Loucy (cell line): ENCODE results near the gene CENPS.
A peak's percentile ranks its signal among the peaks of the same experiment; 100 is the strongest.
"Not testable (repeated sequence)": the region's sequence is repeated elsewhere in the genome, so short reads cannot be mapped to it uniquely, and the experiment has no call there.

ENCODE experiments used
- H2AFZ ChIP-seq: fragments of 200-600 bp; sonication (generic); 2 replicates; pipeline ENCODE4 v1.6.0; 2016; ENCODE audit warnings: antibody characterized with exemption, mild to moderate bottlenecking, low read length, moderate library complexity
- H3F3A ChIP-seq: fragments of 200-600 bp; 2 replicates; pipeline ENCODE4 v1.6.0; 2016; ENCODE audit warnings: antibody characterized with exemption, low read depth, mild to moderate bottlenecking
- H3K27me3 ChIP-seq: fragments of 200-600 bp; sonication (generic); 2 replicates; pipeline ENCODE4 v1.6.1; 2014; ENCODE audit warnings: low read length, mild to moderate bottlenecking; ENCODE audit not compliant: insufficient read depth, poor library complexity, severe bottlenecking
- H3K36me3 ChIP-seq: fragments of 200-600 bp; sonication (generic); 2 replicates; pipeline ENCODE4 v1.6.1; 2016; ENCODE audit warnings: low read length; ENCODE audit not compliant: insufficient read depth
- H3K4me1 ChIP-seq: fragments of 200-600 bp; sonication (generic); 2 replicates; pipeline ENCODE4 v1.5.1; 2014; ENCODE audit warnings: low read length, mild to moderate bottlenecking; ENCODE audit not compliant: insufficient read depth, poor library complexity, severe bottlenecking
- H3K4me2 ChIP-seq: fragments of 200-600 bp; sonication (generic); 2 replicates; pipeline ENCODE4 v1.6.0; 2014; ENCODE audit warnings: antibody characterized with exemption, low read length, low read depth, mild to moderate bottlenecking; ENCODE audit not compliant: poor library complexity, severe bottlenecking
- H3K4me3 ChIP-seq: fragments of 200-600 bp; sonication (generic); 2 replicates; pipeline ENCODE4 v1.5.1; 2014; ENCODE audit warnings: low read length, mild to moderate bottlenecking, mixed read lengths; ENCODE audit not compliant: poor library complexity, severe bottlenecking
- H3K79me2 ChIP-seq: fragments of 200-600 bp; sonication (generic); 2 replicates; pipeline ENCODE4 v1.6.1; 2014; ENCODE audit warnings: low read length; ENCODE audit not compliant: insufficient read depth
- H3K9ac ChIP-seq: fragments of 200-600 bp; sonication (generic); 2 replicates; pipeline ENCODE4 v1.6.0; 2014; ENCODE audit warnings: mild to moderate bottlenecking, low read depth, low read length, moderate library complexity; ENCODE audit not compliant: poor library complexity, severe bottlenecking
- H3K9me2 ChIP-seq: fragments of 200-600 bp; sonication (generic); replicated peaks from 2 replicates; pipeline ENCODE4 v1.6.1; 2016; ENCODE audit warnings: low read depth, low read length, mixed read lengths
- H3K9me3 ChIP-seq: fragments of 200-600 bp; sonication (generic); 2 replicates; pipeline ENCODE4 v1.6.1; 2014; ENCODE audit warnings: mild to moderate bottlenecking, antibody characterized with exemption, low read length, low read depth; ENCODE audit not compliant: insufficient read depth
- H4K20me1 ChIP-seq: fragments of 200-600 bp; sonication (generic); 2 replicates; pipeline ENCODE4 v1.6.0; 2014; ENCODE audit warnings: antibody characterized with exemption, low read length, mild to moderate bottlenecking; ENCODE audit not compliant: insufficient read depth, poor library complexity, severe bottlenecking
- EZH2phosphoT487 ChIP-seq: fragments of 200-600 bp; IDR thresholded peaks from 2 replicates; pipeline ENCODE4 v1.6.1; 2018; ENCODE audit warnings: antibody characterized with exemption, mild to moderate bottlenecking, moderate library complexity, borderline replicate concordance
- TF ChIP-seq, protein P1 (sequence below): fragments of 200-600 bp; sonication (generic); conservative IDR thresholded peaks from 2 replicates; pipeline ENCODE4 v1.5.1; 2014; ENCODE audit warnings: mild to moderate bottlenecking, antibody characterized with exemption, low read length

Gene CENPS

DNA sequence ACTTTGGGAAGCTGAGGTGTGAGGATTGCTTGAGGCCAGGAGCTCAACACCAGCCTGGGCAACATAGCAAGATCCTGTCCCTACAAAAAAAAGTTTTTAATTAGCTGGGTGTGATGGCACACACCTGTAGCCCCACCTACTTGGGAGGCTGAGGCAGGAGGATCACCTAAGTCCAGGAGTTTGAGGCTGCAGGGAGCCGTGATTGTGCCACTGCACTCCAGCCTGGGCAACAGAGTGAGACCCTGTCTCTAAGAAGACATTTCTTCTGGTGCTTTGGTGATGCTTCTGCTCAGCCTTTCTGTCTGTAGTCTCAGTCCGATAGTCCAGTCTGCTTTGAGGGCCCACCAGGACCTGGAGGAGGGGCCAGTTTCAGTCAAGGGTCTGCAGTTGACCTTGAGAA is 23.0 kb upstream of the CENPS start:
- TF ChIP-seq, protein P1, sequence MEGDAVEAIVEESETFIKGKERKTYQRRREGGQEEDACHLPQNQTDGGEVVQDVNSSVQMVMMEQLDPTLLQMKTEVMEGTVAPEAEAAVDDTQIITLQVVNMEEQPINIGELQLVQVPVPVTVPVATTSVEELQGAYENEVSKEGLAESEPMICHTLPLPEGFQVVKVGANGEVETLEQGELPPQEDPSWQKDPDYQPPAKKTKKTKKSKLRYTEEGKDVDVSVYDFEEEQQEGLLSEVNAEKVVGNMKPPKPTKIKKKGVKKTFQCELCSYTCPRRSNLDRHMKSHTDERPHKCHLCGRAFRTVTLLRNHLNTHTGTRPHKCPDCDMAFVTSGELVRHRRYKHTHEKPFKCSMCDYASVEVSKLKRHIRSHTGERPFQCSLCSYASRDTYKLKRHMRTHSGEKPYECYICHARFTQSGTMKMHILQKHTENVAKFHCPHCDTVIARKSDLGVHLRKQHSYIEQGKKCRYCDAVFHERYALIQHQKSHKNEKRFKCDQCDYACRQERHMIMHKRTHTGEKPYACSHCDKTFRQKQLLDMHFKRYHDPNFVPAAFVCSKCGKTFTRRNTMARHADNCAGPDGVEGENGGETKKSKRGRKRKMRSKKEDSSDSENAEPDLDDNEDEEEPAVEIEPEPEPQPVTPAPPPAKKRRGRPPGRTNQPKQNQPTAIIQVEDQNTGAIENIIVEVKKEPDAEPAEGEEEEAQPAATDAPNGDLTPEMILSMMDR, result no peak
- no peak for TF ChIP-seq EZH2phosphoT487
- H3K4me1 ChIP-seq, result no peaks in the 10 kb centered on the region
- H3K79me2 ChIP-seq, result peaks cover 20% of the 10 kb centered on the region; the same call in 1 of the 2 replicates
- no peaks in the 10 kb centered on the region for H3K9me3 ChIP-seq
- H3K27me3 ChIP-seq, result no peaks in the 10 kb centered on the region
- no peak overlapping the region for H3K4me2 ChIP-seq
- peaks cover 3% of the 10 kb centered on the region for H4K20me1 ChIP-seq
- no peaks in the 10 kb centered on the region for H3K9me2 ChIP-seq
- no peaks in the 10 kb centered on the region for H3F3A ChIP-seq
- peaks cover 87% of the 10 kb centered on the region; the same call in 1 of the 2 replicates for H3K36me3 ChIP-seq
- no peak overlapping the region for H2AFZ ChIP-seq
- no peak overlapping the region for H3K4me3 ChIP-seq
- H3K9ac ChIP-seq, result no peak overlapping the region

- Histone ChIP-seq H3K9ac (peak overlapping the region; percentile 50), H3K79me2 (no peaks in the 10 kb centered on the region), H4K20me1 (no peaks in the 10 kb centered on the region), H3K4me2 (peak overlapping the region; percentile 60), H3K4me1 (peaks cover 17% of the 10 kb centered on the region), H3K9me3 (no peaks in the 10 kb centered on the region), H3F3A (no peaks in the 10 kb centered on the region; the same call in 1 of the 2 replicates), H3K9me2 (no peaks in the 10 kb centered on the region), H3K27me3 (no peaks in the 10 kb centered on the region), H3K4me3 (peak overlapping the region; percentile 48), H3K36me3 (peaks cover 85% of the 10 kb centered on the region), H2AFZ (peak overlapping the region; percentile 59)
- TF ChIP-seq EZH2phosphoT487, result no peak
- TF ChIP-seq, protein P1, result no peak
Observed at GRCh38 chr1:10415211-10415930, 14.9 kb upstream of the CENPS start.

GRCh38 chr1:10415967-10416366 is 14.3 kb upstream of the CENPS start:
- not testable (repeated sequence) for H2AFZ ChIP-seq, H3F3A ChIP-seq, H3K27me3 ChIP-seq, H4K20me1 ChIP-seq, H3K79me2 ChIP-seq, H3K9me2 ChIP-seq, H3K9me3 ChIP-seq
- H3K9ac ChIP-seq, result peak overlapping the region; percentile 50
- H3K4me3 ChIP-seq, result peak overlapping the region; percentile 48
- H3K4me2 ChIP-seq, result peak overlapping the region; percentile 60
- peaks cover 85% of the 10 kb centered on the region for H3K36me3 ChIP-seq
- H3K4me1 ChIP-seq, result peaks cover 17% of the 10 kb centered on the region

DNA sequence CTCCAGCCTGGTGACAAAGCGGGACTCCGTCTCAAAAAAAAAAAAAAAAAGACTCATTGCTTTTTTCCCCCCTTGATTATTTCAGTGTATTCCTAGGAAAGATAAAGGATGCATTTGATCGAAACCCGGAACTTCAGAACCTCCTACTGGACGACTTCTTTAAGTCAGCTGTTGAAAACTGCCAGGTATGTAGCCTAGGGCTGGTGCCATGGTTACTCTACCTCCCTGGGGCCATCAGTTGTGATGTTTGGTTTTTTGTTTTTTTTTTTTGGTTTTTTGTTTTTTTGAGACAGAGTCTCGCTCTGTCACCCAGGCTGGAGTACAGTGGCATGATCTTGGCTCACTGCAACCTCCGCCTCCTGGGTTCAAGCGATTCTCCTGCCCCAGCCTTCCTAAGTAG is 11.5 kb upstream of the CENPS start:
- H3K36me3 ChIP-seq, result peaks cover 65% of the 10 kb centered on the region
- H3K27me3 ChIP-seq, H3K9ac ChIP-seq, H4K20me1 ChIP-seq, H2AFZ ChIP-seq, H3K4me2 ChIP-seq, H3K9me2 ChIP-seq, H3K79me2 ChIP-seq, H3F3A ChIP-seq, H3K4me3 ChIP-seq, H3K9me3 ChIP-seq: not testable (repeated sequence)
- peaks cover 17% of the 10 kb centered on the region for H3K4me1 ChIP-seq
